Thyroid gland (tissue), 4 donors: ENCODE data around the gene RNF212B.

Experiments used
- CTCF ChIP-seq, 6 experiments: fragments of 200-600 bp in 3 of 6; fragments of 450-650 bp in 3 of 6; sonication (generic) in 3 of 6; IDR thresholded peaks; one replicate each; pipeline ENCODE4 v1.5.1; 2016 to 2019; ENCODE audit warnings: antibody characterized with exemption in 6 of 6, mild to moderate bottlenecking in 2 of 6, inconsistent platforms in 1 of 6, moderate library complexity in 1 of 6
- POLR2A ChIP-seq, 2 donors: fragments of 450-650 bp; IDR thresholded peaks; one replicate each; pipeline ENCODE4 v1.6.1; 2017; ENCODE audit warnings: antibody characterized with exemption in 2 of 2, mild to moderate bottlenecking in 2 of 2, moderate library complexity in 1 of 2

GRCh38 chr14:23306412-23307145 lies 68.8 kb downstream of the RNF212B start, which contains the start of gene BCL2L2:
- TF ChIP-seq CTCF (IDR thresholded peaks at IDR 0.05) = no peak
- TF ChIP-seq POLR2A (IDR thresholded peaks at IDR 0.05) = peak; percentile 41 to 82
